Right lobe of liver (tissue), 6 donors: Measurements from ENCODE around the gene USP33. TPM values are rescaled to one million over a fixed set of nuclear protein-coding genes. Genes with fewer than 3 reads are reported as not detected.

Source experiments
- ATAC-seq, 4 donors: fragments of 200-7000 bp; cut with Tn5 transposase; one replicate each; pipeline ENCODE4 v1.9.1; 2020; ENCODE audit warnings: mild to moderate bottlenecking in 4 of 4, moderate library complexity in 4 of 4
- DNase-seq, 3 donors: peaks; one replicate each; pipeline ENCODE4 v3.0.0-alpha.2; 2020
- H3K27ac ChIP-seq, 3 donors: fragments of 200-600 bp; one replicate each; pipeline ENCODE4 v1.8.0; 2022
- H3K27me3 ChIP-seq, 2 donors: fragments of 200-600 bp; one replicate each; pipeline ENCODE4 v1.8.0; 2022
- H3K36me3 ChIP-seq, 4 donors: fragments of 200-600 bp; sonication (generic) in 1 of 4; one replicate each; pipeline versions ENCODE4 v1.5.1 to v1.8.0; 2017 to 2022; ENCODE audit warnings: control low read depth in 1 of 4
- H3K4me1 ChIP-seq, 4 donors: fragments of 200-600 bp; sonication (generic) in 1 of 4; one replicate each; pipeline versions ENCODE4 v1.5.1 to v1.8.0; 2017 to 2022; ENCODE audit warnings: control low read depth in 1 of 4
- H3K4me3 ChIP-seq, 3 donors: fragments of 200-600 bp; one replicate each; pipeline ENCODE4 v1.8.0; 2022
- H3K9me3 ChIP-seq, 4 donors: fragments of 200-600 bp; sonication (generic) in 1 of 4; one replicate each; pipeline versions ENCODE4 v1.5.1 to v1.8.0; 2017 to 2022; ENCODE audit warnings: control low read depth in 1 of 4
- CTCF ChIP-seq, 4 donors: fragments of 200-600 bp in 3 of 4; fragments of 450-650 bp in 1 of 4; IDR thresholded peaks; one replicate each; pipeline versions ENCODE4 v1.5.1 to v1.8.0; 2016 to 2022; ENCODE audit warnings: antibody characterized with exemption in 4 of 4, mild to moderate bottlenecking in 2 of 4
- POLR2A ChIP-seq: fragments of 450-650 bp; IDR thresholded peaks from one replicate; pipeline ENCODE4 v1.6.1; 2017; ENCODE audit warnings: antibody characterized with exemption, mild to moderate bottlenecking
- WGBS: methylation state at CpG from one replicate; pipeline ENCODE4 v1.1.6; 2018; ENCODE audit warnings: low coverage, low lambda C conversion rate; ENCODE audit not compliant: insufficient coverage; ENCODE audit errors: missing lambda C conversion rate; 5-methylcytosine and 5-hydroxymethylcytosine counted together
- intact Hi-C, 2 donors: fragments of 100-400 bp; cut with DNase I; formaldehyde crosslinking; loops; one replicate each; pipeline versions ENCODE4 v1.11.2 to v1.14.1; 2022
- total RNA-seq, 6 experiments: library from RNA; depleted of rRNA in 2 of 6; stranded (reverse); fragments of >200 nt in 2 of 6; fragmentation: NEBNext Ultra II Directional in 3 of 6; extraction: Animal tissue kit (Norgen Biotek cat#: 25700) in 3 of 6; gene quantifications; one replicate each; pipeline versions ENCODE4 v1.1.0 to v1.2.4, GENCODE V29; 2016 to 2023
- donor health status: DM: no; HTN: yes; CAD: no.
- donor health status: DM: no; HTN: no; CAD: no.
- donor health status: DM: no; HTN: no; CAD: no.
- donor health status: DM: no; HTN: yes; CAD: no.
- donor health status: DM: no; HTN: yes; CAD: no.

Gene USP33
- total RNA-seq, 6 experiments from 2014 or later, result 16.5 to 31.0 (median 21.4) TPM

GRCh38 chr1:77664939-77665516 lies 94.6 kb downstream of the USP33 start:
- Histone ChIP-seq H3K4me1 (peaks cover 0 to 27% (median 2%) of the 10 kb centered on the region in 4 donors), H3K27me3 (no peaks in the 10 kb centered on the region), H3K27ac (peak overlapping the region in 1 of 3 donors; percentile 2), H3K4me3 (no peak overlapping the region), H3K36me3 (no peaks in the 10 kb centered on the region), H3K9me3 (no peaks in the 10 kb centered on the region)
- WGBS, result 48% methylated on average over 3 of the region's 3 CpGs
- TF ChIP-seq CTCF (IDR thresholded peaks at IDR 0.05), result no peak
- TF ChIP-seq POLR2A, result no peak
- DNase-seq (no peak), ATAC-seq (peak in 3 of 4 donors; percentile 38 to 78 (median 58))
- intact Hi-C loops, result no loop called here

GRCh38 chr1:77661696-77662095 lies 98.0 kb downstream of the USP33 start:
- Histone ChIP-seq H3K4me3 (no peak overlapping the region), H3K36me3 (no peaks in the 10 kb centered on the region), H3K27me3 (no peaks in the 10 kb centered on the region), H3K4me1 (peaks cover 0 to 22% (median 0%) of the 10 kb centered on the region in 4 donors), H3K9me3 (no peaks in the 10 kb centered on the region), H3K27ac (no peak overlapping the region)
- DNase-seq (no peak), ATAC-seq (peak in 1 of 4 donors; percentile 29)
- intact Hi-C loops, result no loop called here
- TF ChIP-seq CTCF (IDR thresholded peaks at IDR 0.05), result no peak
- TF ChIP-seq POLR2A, result no peak
- WGBS, result 68% methylated on average over 4 of the region's 4 CpGs

- ATAC-seq (no peak), DNase-seq (no peak)
- Histone ChIP-seq H3K36me3 (no peaks in the 10 kb centered on the region), H3K9me3 (no peaks in the 10 kb centered on the region), H3K27me3 (no peaks in the 10 kb centered on the region), H3K4me3 (no peak overlapping the region), H3K4me1 (peaks cover 0 to 21% (median 0%) of the 10 kb centered on the region in 4 donors), H3K27ac (no peak overlapping the region)
- 96% methylated on average over 4 of the region's 4 CpGs for WGBS
- intact Hi-C loops, result no loop called here
- TF ChIP-seq CTCF (IDR thresholded peaks at IDR 0.05) (no peak), POLR2A (no peak)
These were observed 99.6 kb downstream of the USP33 start for GRCh38 chr1:77659879-77660593.

- no peak for TF ChIP-seq POLR2A
- TF ChIP-seq CTCF (IDR thresholded peaks at IDR 0.05), result no peak
- Histone ChIP-seq H3K27me3 (no peaks in the 10 kb centered on the region), H3K36me3 (no peaks in the 10 kb centered on the region), H3K9me3 (no peaks in the 10 kb centered on the region), H3K27ac (no peak overlapping the region), H3K4me1 (peaks cover 0 to 12% (median 0%) of the 10 kb centered on the region in 4 donors), H3K4me3 (no peak overlapping the region)
- intact Hi-C loops, result no loop called here
- no peak for ATAC-seq
- DNase-seq, result no peak
- 94% methylated on average over 6 of the region's 6 CpGs for whole genome bisulfite sequencing
These were observed 101.4 kb downstream of the USP33 start for GRCh38 chr1:77658271-77658670.
